ENCODE measurements around the gene AMOT. TPM values are rescaled to one million over a fixed set of nuclear protein-coding genes. Genes with fewer than 3 reads are reported as not detected.

The AMOT gene
- total and polyA plus RNA-seq, 2 of the 4 experiments (the other 2 are of a cell fraction) = 4.7 to 9.1 TPM

DNA sequence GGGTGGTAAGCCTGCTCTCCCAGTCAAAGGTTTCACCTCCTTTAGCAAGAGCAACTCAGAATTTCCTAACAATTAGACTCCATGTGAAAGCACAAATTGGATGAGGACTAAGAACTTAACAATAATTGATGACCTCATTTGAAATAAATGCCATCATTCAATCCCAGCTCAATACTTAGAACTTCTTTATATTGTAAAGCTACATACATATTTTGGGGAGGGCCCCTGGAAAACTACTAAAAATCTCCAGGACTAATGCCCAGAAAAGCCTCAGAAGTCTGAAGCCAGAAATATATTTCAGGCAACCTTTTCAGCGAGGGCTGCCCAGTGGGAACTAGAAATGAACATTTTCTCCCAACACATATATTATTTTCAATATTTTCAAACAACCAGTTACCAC is 38.1 kb downstream of the AMOT start:
- Histone ChIP-seq H3K36me3 (ENCODE audit: control insufficient read depth, insufficient read depth, low read length) (no peaks in the 10 kb centered on the region), H3K27me3 (ENCODE audit: control insufficient read depth, insufficient read depth, low read length) (no peaks in the 10 kb centered on the region), H2BK5ac (ENCODE audit: low read depth, low read length, poor library complexity, severe bottlenecking) (no peak overlapping the region), H2BK15ac (ENCODE audit: low read depth, low read length) (no peak overlapping the region), H3K4me3 (ENCODE audit: insufficient read depth, low read depth, low read length) (no peak overlapping the region), H3K14ac (replicated peaks; ENCODE audit: low read depth, low read length) (no peak overlapping the region), H3K56ac (ENCODE audit: extremely low read depth, insufficient read depth, low read length) (no peak overlapping the region), H2AK9ac (replicated peaks; ENCODE audit: low read depth, low read length, poor library complexity) (no peak overlapping the region), H3K9me1 (ENCODE audit: insufficient read depth, low read length) (no peaks in the 10 kb centered on the region), H2AFZ (replicated peaks; ENCODE audit: low read length, poor library complexity) (no peak overlapping the region), H3K79me1 (ENCODE audit: low read depth in 1 of 2, low read length in 2 of 2) (no peaks in the 10 kb centered on the region), H2BK20ac (ENCODE audit: low read depth, low read length) (no peak overlapping the region), H3K4ac (ENCODE audit: low read depth, low read length) (no peak overlapping the region), H2BK120ac (ENCODE audit: low read depth, low read length) (no peak overlapping the region), H4K8ac (ENCODE audit: low read depth in 2 of 2, low read length in 2 of 2) (no peak overlapping the region), H3K18ac (ENCODE audit: low read depth, low read length) (no peak overlapping the region), H3K27ac (ENCODE audit: insufficient read depth, low read length) (no peak overlapping the region), H3K9ac (ENCODE audit: low read depth, low read length) (no peak overlapping the region), H4K91ac (ENCODE audit: insufficient read depth, low read depth, low read length) (no peak overlapping the region), H3K4me1 (ENCODE audit: control insufficient read depth, insufficient read depth, low read length) (no peaks in the 10 kb centered on the region), H3K23ac (ENCODE audit: low read depth, low read length) (no peak overlapping the region), H3K4me2 (ENCODE audit: low read depth, low read length) (no peak overlapping the region), H3K9me3 (ENCODE audit: control insufficient read depth, insufficient read depth, low read length) (no peaks in the 10 kb centered on the region), H4K20me1 (ENCODE audit: insufficient read depth, low read length) (no peaks in the 10 kb centered on the region), H2AK5ac (ENCODE audit: low read depth, low read length) (no peak overlapping the region), H4K5ac (ENCODE audit: low read depth, low read length) (no peak overlapping the region)
- TF ChIP-seq, protein P1, sequence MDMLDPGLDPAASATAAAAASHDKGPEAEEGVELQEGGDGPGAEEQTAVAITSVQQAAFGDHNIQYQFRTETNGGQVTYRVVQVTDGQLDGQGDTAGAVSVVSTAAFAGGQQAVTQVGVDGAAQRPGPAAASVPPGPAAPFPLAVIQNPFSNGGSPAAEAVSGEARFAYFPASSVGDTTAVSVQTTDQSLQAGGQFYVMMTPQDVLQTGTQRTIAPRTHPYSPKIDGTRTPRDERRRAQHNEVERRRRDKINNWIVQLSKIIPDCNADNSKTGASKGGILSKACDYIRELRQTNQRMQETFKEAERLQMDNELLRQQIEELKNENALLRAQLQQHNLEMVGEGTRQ (IDR thresholded peaks at IDR 0.05; ENCODE audit: low read depth, low read length) = no peak
- TF ChIP-seq, protein P2, sequence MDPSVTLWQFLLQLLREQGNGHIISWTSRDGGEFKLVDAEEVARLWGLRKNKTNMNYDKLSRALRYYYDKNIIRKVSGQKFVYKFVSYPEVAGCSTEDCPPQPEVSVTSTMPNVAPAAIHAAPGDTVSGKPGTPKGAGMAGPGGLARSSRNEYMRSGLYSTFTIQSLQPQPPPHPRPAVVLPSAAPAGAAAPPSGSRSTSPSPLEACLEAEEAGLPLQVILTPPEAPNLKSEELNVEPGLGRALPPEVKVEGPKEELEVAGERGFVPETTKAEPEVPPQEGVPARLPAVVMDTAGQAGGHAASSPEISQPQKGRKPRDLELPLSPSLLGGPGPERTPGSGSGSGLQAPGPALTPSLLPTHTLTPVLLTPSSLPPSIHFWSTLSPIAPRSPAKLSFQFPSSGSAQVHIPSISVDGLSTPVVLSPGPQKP (IDR thresholded peaks at IDR 0.05; ENCODE audit: borderline replicate concordance, low read depth, low read length) = no peak
- TF ChIP-seq MAFK (IDR thresholded peaks at IDR 0.05; ENCODE audit: low read depth, low read length) = no peak
- TF ChIP-seq CHD1 (IDR thresholded peaks at IDR 0.05; ENCODE audit: low read depth, low read length) = no peak
- no peak for TF ChIP-seq NFE2L2 (IDR thresholded peaks at IDR 0.05; ENCODE audit: low read depth, low read length)
- TF ChIP-seq, protein P3, sequence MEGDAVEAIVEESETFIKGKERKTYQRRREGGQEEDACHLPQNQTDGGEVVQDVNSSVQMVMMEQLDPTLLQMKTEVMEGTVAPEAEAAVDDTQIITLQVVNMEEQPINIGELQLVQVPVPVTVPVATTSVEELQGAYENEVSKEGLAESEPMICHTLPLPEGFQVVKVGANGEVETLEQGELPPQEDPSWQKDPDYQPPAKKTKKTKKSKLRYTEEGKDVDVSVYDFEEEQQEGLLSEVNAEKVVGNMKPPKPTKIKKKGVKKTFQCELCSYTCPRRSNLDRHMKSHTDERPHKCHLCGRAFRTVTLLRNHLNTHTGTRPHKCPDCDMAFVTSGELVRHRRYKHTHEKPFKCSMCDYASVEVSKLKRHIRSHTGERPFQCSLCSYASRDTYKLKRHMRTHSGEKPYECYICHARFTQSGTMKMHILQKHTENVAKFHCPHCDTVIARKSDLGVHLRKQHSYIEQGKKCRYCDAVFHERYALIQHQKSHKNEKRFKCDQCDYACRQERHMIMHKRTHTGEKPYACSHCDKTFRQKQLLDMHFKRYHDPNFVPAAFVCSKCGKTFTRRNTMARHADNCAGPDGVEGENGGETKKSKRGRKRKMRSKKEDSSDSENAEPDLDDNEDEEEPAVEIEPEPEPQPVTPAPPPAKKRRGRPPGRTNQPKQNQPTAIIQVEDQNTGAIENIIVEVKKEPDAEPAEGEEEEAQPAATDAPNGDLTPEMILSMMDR (conservative IDR thresholded peaks at IDR 0.05; ENCODE audit: low read depth, low read length) = no peak
- no peak for TF ChIP-seq POLR2A (IDR thresholded peaks at IDR 0.05; ENCODE audit: low read depth, low read length)
- TF ChIP-seq RCOR1 (IDR thresholded peaks at IDR 0.05; ENCODE audit: insufficient replicate concordance, low read length) = no peak
- no peak for TF ChIP-seq MXI1 (IDR thresholded peaks at IDR 0.05; ENCODE audit: borderline replicate concordance, low read depth, low read length)
- DNase-seq (no peak), ATAC-seq (ENCODE audit: low read depth) (no peak)
- intact Hi-C loops (cut with micrococcal nuclease) (no loop called here), in situ Hi-C loops (cut with MboI; ENCODE audit: low sequenced_read_pairs) (no loop called here), dilution Hi-C loops (cut with HindIII; ENCODE audit: low sequenced_read_pairs, unreplicated experiment) (no loop called here)
- CTCF ChIA-PET = no interaction called here
- WGBS, 2 experiments (ENCODE audit: extremely low coverage in 2 of 2, insufficient read length in 1 of 2) = no CpG with 5 or more reads among the region's 1 CpG
- no TSS peak for BruUV-seq (replicated peaks)
- POLR2A ChIA-PET (ENCODE audit: unreplicated experiment) = no interaction called here
